ENCODE measurements around the gene WSCD2.

DNA sequence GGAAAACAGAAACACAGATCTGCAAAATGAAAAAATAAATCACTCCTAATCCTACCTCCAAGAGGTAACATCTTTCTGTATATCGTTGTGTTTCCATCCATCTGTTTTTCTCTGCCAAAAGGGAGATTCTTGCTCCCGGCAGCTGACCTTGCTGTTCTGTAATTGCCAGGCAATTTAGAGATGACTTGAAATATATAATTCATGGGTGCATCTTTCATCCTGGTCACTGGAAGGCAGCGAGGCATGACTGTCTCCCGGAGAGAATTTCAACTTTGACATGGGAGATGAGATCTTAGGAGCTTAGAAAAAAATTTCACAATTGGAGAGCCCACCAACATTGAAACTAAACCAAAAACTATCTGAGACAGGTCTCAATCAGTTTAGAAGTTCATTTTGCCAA lies 53.0 kb downstream of the WSCD2 start:
- no peak for TF ChIP-seq FOS (IDR thresholded peaks at IDR 0.05; ENCODE audit: low read depth, low read length)
- TF ChIP-seq, protein P1, sequence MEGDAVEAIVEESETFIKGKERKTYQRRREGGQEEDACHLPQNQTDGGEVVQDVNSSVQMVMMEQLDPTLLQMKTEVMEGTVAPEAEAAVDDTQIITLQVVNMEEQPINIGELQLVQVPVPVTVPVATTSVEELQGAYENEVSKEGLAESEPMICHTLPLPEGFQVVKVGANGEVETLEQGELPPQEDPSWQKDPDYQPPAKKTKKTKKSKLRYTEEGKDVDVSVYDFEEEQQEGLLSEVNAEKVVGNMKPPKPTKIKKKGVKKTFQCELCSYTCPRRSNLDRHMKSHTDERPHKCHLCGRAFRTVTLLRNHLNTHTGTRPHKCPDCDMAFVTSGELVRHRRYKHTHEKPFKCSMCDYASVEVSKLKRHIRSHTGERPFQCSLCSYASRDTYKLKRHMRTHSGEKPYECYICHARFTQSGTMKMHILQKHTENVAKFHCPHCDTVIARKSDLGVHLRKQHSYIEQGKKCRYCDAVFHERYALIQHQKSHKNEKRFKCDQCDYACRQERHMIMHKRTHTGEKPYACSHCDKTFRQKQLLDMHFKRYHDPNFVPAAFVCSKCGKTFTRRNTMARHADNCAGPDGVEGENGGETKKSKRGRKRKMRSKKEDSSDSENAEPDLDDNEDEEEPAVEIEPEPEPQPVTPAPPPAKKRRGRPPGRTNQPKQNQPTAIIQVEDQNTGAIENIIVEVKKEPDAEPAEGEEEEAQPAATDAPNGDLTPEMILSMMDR (conservative IDR thresholded peaks at IDR 0.05; ENCODE audit: low read depth, low read length), result no peak

Measured in IMR-90 (cell line).